Vagina (tissue), 2 donors: ENCODE results near the gene SIRPB2.

ENCODE experiments used
- POLR2A ChIP-seq, 2 donors: fragments of 450-650 bp; IDR thresholded peaks; one replicate each; pipeline ENCODE4 v1.6.1; 2017; ENCODE audit warnings: antibody characterized with exemption in 2 of 2, mild to moderate bottlenecking in 2 of 2, moderate library complexity in 2 of 2
- POLR2AphosphoS5 ChIP-seq, 2 donors: sonication (generic); formaldehyde crosslinking; IDR thresholded peaks; one replicate each; pipeline ENCODE4 v1.9.0; 2017; ENCODE audit warnings: antibody characterized with exemption in 2 of 2, mild to moderate bottlenecking in 2 of 2, low read depth in 1 of 2; ENCODE audit not compliant: insufficient read depth in 1 of 2
- TF ChIP-seq, protein P1 (sequence below), 3 experiments: fragments of 450-650 bp in 2 of 3; fragments of 200-600 bp in 1 of 3; sonication (generic) in 1 of 3; IDR thresholded peaks; one replicate each; pipeline ENCODE4 v1.5.1; 2017 to 2019; ENCODE audit warnings: antibody characterized with exemption in 3 of 3, mild to moderate bottlenecking in 2 of 3, moderate library complexity in 2 of 3

DNA sequence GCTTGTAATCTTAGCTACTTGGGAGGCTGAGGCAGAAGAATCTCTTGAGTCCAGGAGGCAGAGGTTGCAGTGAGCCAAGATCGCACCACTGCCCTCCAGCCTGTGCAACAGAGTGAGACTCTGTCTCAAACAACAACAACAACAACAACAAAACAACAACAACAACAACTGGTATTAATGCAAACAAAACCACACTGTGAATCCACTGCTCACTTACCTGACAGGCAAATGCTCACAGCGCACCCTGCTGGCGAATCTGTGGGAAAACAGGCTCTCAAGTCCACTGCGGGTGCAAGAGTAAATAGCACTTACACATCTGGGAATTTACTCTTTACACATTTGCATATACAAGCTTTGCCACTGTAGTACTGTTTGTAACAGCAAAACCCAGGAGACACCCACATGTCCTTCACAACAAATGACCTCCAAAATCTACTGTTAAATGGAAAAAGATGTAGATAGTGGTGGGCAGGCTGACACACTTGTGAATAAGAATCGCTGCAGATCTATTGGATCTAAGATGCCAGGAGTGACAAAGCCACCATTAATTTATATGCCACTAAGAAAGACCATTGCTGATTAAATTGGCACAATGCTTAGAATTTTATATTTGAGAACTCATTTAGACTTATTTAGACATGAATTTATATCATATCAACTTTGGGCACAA lies 53.9 kb downstream of the SIRPB2 start:
- TF ChIP-seq, protein P1, sequence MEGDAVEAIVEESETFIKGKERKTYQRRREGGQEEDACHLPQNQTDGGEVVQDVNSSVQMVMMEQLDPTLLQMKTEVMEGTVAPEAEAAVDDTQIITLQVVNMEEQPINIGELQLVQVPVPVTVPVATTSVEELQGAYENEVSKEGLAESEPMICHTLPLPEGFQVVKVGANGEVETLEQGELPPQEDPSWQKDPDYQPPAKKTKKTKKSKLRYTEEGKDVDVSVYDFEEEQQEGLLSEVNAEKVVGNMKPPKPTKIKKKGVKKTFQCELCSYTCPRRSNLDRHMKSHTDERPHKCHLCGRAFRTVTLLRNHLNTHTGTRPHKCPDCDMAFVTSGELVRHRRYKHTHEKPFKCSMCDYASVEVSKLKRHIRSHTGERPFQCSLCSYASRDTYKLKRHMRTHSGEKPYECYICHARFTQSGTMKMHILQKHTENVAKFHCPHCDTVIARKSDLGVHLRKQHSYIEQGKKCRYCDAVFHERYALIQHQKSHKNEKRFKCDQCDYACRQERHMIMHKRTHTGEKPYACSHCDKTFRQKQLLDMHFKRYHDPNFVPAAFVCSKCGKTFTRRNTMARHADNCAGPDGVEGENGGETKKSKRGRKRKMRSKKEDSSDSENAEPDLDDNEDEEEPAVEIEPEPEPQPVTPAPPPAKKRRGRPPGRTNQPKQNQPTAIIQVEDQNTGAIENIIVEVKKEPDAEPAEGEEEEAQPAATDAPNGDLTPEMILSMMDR (IDR thresholded peaks at IDR 0.05) = peak; percentile 87 to 89 (median 88)
- TF ChIP-seq POLR2A (IDR thresholded peaks at IDR 0.05) (no peak), POLR2AphosphoS5 (IDR thresholded peaks at IDR 0.05; ENCODE audit: insufficient read depth in 1 of 2, low read depth in 1 of 2) (no peak)
